SK-N-SH treated with all-trans-retinoic acid at 6 μM for 48 hours (cell line): ENCODE measurements around the gene SLC2A1.

Source experiments
- ATAC-seq: fragments of 200-7000 bp; cut with Tn5 transposase; 3 replicates; pipeline ENCODE4 v1.9.1; 2020; ENCODE audit warnings: mild to moderate bottlenecking, moderate library complexity
- ARNTL ChIP-seq: fragments of 450-650 bp; formaldehyde crosslinking; IDR thresholded peaks from 2 replicates; pipeline ENCODE4 v1.5.0; 2020; ENCODE audit warnings: low read depth, mild to moderate bottlenecking, moderate library complexity, borderline replicate concordance
- BACH2 ChIP-seq: fragments of 250-450 bp; sonication (Bioruptor Pico); IDR thresholded peaks from 2 replicates; pipeline ENCODE4 v1.9.0; 2021; ENCODE audit warnings: mild to moderate bottlenecking, borderline replicate concordance
- CSDC2 ChIP-seq: fragments of 250-450 bp; sonication (Bioruptor Pico); IDR thresholded peaks from 2 replicates; pipeline ENCODE4 v1.5.0; 2020; ENCODE audit warnings: mild to moderate bottlenecking, moderate library complexity
- CSRNP3 ChIP-seq: fragments of 250-450 bp; sonication (Bioruptor Pico); IDR thresholded peaks from 2 replicates; pipeline ENCODE4 v1.5.1; 2021; ENCODE audit warnings: mild to moderate bottlenecking, moderate library complexity
- ESRRG ChIP-seq: fragments of 250-450 bp; sonication (Bioruptor Pico); IDR thresholded peaks from 2 replicates; pipeline ENCODE4 v1.6.1; 2021; ENCODE audit warnings: mild to moderate bottlenecking
- GLIS3 ChIP-seq: fragments of 250-450 bp; sonication (Bioruptor Pico); IDR thresholded peaks from 2 replicates; pipeline ENCODE4 v1.5.0; 2020; ENCODE audit warnings: mild to moderate bottlenecking, moderate library complexity
- ISL1 ChIP-seq: fragments of 250-450 bp; sonication (Bioruptor Pico); IDR thresholded peaks from 2 replicates; pipeline ENCODE4 v2.1.2; 2022; ENCODE audit warnings: mild to moderate bottlenecking, moderate library complexity
- OSR1 ChIP-seq: fragments of 250-450 bp; sonication (Bioruptor Pico); IDR thresholded peaks from 2 replicates; pipeline ENCODE4 v1.8.0; 2022; ENCODE audit warnings: moderate library complexity, mild to moderate bottlenecking, inconsistent platforms
- POU6F1 ChIP-seq: fragments of 250-450 bp; sonication (Bioruptor Pico); IDR thresholded peaks from 2 replicates; pipeline ENCODE4 v1.8.0; 2021; ENCODE audit warnings: low read depth, mild to moderate bottlenecking, moderate library complexity, borderline replicate concordance
- RARB ChIP-seq: fragments of 250-450 bp; sonication (Bioruptor Pico); IDR thresholded peaks from 2 replicates; pipeline ENCODE4 v1.8.0; 2021; ENCODE audit warnings: mild to moderate bottlenecking, moderate library complexity
- SNAI2 ChIP-seq: fragments of 250-450 bp; sonication (Bioruptor Pico); IDR thresholded peaks from 2 replicates; pipeline ENCODE4 v1.5.0; 2020; ENCODE audit warnings: mild to moderate bottlenecking, moderate library complexity
- TCF4 ChIP-seq: fragments of 250-450 bp; sonication (Bioruptor Pico); IDR thresholded peaks from 2 replicates; pipeline ENCODE4 v1.8.0; 2021; ENCODE audit warnings: mild to moderate bottlenecking, moderate library complexity, borderline replicate concordance
- ZC3H10 ChIP-seq: fragments of 250-450 bp; sonication (Bioruptor Pico); IDR thresholded peaks from 2 replicates; pipeline ENCODE4 v1.5.1; 2021; ENCODE audit warnings: mild to moderate bottlenecking, moderate library complexity
- ZFP3 ChIP-seq: fragments of 250-450 bp; sonication (Bioruptor Pico); IDR thresholded peaks from 2 replicates; pipeline ENCODE4 v1.5.0; 2020; ENCODE audit warnings: mild to moderate bottlenecking, moderate library complexity
- ZFP30 ChIP-seq: fragments of 450-650 bp; formaldehyde crosslinking; IDR thresholded peaks from 2 replicates; pipeline ENCODE4 v1.5.0; 2022; ENCODE audit warnings: mild to moderate bottlenecking, moderate library complexity
- ZNF565 ChIP-seq: fragments of 450-650 bp; formaldehyde crosslinking; conservative IDR thresholded peaks from 2 replicates; pipeline ENCODE4 v1.5.0; 2020; ENCODE audit warnings: low read depth, mild to moderate bottlenecking, moderate library complexity
- ZNF70 ChIP-seq: fragments of 450-650 bp; formaldehyde crosslinking; IDR thresholded peaks from 2 replicates; pipeline ENCODE4 v1.5.0; 2020; ENCODE audit warnings: mild to moderate bottlenecking, moderate library complexity
- ZNF8 ChIP-seq: fragments of 450-650 bp; formaldehyde crosslinking; IDR thresholded peaks from 2 replicates; pipeline ENCODE4 v1.5.0; 2020; ENCODE audit warnings: mild to moderate bottlenecking, moderate library complexity
- TF ChIP-seq, protein P1 (sequence below): fragments of 250-450 bp; sonication (Bioruptor Pico); IDR thresholded peaks from 2 replicates; pipeline ENCODE4 v1.5.0; 2020; ENCODE audit warnings: mild to moderate bottlenecking, moderate library complexity
- TF ChIP-seq, protein P2 (sequence below): fragments of 250-450 bp; sonication (Bioruptor Pico); IDR thresholded peaks from 2 replicates; pipeline ENCODE4 v1.5.1; 2020; ENCODE audit warnings: low read depth, mild to moderate bottlenecking, moderate library complexity

Gene SLC2A1

DNA sequence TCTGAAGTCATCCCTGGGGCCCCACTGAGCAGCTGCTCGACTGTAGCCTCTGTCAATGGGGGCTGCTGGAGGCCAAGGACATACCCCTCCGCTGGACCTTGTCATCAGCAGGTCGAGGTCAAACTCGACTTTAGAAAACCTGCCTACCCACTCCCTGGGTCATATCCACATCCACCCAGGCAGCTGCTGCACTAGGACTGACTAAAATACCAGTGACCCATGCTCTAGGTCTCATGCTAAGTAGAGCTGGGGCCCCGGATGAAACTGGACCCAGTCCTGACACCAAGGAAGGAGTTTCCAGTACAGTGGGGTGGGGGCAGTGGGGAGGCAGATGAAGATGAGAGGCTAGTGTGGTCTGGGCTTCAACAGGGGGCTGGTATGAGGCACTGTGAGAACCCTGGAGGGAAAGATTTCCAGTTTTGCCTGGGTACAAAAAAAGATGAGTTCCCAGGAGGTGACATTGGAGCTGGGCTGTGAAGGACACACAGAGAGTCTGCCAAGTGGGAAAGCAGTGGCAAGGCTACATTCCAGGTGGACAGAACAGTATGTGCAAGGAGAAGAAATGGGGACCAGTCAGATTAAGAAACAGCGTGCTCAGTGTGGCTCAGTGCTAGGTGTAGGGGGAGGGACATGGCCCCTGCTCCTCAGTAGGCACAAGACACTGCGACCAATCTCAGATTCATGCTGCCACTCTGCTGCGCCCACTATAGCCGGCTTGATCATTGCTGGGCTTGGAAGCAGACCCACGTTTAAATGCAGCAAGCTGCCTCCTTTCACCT, 12.4 kb downstream of the SLC2A1 start:
- TF ChIP-seq CSRNP3 (CRISPR knock-in tag) (no peak), CSDC2 (no peak)
- no peak for ATAC-seq

- no peak for TF ChIP-seq GLIS3 (CRISPR knock-in tag)
- TF ChIP-seq ZNF8 (CRISPR knock-in tag): no peak
- no peak for TF ChIP-seq POU6F1 (CRISPR knock-in tag)
- no peak for TF ChIP-seq ZC3H10 (CRISPR knock-in tag)
- no peak for TF ChIP-seq SNAI2
- TF ChIP-seq CSRNP3 (CRISPR knock-in tag): no peak
- TF ChIP-seq ZNF565 (CRISPR knock-in tag): no peak
- TF ChIP-seq TCF4: no peak
- no peak for TF ChIP-seq ZNF70 (CRISPR knock-in tag)
- TF ChIP-seq ESRRG (CRISPR knock-in tag): no peak
- no peak for TF ChIP-seq OSR1 (CRISPR knock-in tag)
- TF ChIP-seq ISL1 (CRISPR knock-in tag): no peak
- no peak for TF ChIP-seq ZFP3 (CRISPR knock-in tag)
- TF ChIP-seq, protein P1, sequence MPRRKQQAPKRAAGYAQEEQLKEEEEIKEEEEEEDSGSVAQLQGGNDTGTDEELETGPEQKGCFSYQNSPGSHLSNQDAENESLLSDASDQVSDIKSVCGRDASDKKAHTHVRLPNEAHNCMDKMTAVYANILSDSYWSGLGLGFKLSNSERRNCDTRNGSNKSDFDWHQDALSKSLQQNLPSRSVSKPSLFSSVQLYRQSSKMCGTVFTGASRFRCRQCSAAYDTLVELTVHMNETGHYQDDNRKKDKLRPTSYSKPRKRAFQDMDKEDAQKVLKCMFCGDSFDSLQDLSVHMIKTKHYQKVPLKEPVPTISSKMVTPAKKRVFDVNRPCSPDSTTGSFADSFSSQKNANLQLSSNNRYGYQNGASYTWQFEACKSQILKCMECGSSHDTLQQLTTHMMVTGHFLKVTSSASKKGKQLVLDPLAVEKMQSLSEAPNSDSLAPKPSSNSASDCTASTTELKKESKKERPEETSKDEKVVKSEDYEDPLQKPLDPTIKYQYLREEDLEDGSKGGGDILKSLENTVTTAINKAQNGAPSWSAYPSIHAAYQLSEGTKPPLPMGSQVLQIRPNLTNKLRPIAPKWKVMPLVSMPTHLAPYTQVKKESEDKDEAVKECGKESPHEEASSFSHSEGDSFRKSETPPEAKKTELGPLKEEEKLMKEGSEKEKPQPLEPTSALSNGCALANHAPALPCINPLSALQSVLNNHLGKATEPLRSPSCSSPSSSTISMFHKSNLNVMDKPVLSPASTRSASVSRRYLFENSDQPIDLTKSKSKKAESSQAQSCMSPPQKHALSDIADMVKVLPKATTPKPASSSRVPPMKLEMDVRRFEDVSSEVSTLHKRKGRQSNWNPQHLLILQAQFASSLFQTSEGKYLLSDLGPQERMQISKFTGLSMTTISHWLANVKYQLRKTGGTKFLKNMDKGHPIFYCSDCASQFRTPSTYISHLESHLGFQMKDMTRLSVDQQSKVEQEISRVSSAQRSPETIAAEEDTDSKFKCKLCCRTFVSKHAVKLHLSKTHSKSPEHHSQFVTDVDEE (CRISPR knock-in tag): no peak
- no peak for TF ChIP-seq ARNTL (CRISPR knock-in tag)
- TF ChIP-seq RARB: no peak
- no peak for TF ChIP-seq ZFP30 (CRISPR knock-in tag)
- no peak for TF ChIP-seq BACH2
- no peak for TF ChIP-seq CSDC2
- TF ChIP-seq, protein P2, sequence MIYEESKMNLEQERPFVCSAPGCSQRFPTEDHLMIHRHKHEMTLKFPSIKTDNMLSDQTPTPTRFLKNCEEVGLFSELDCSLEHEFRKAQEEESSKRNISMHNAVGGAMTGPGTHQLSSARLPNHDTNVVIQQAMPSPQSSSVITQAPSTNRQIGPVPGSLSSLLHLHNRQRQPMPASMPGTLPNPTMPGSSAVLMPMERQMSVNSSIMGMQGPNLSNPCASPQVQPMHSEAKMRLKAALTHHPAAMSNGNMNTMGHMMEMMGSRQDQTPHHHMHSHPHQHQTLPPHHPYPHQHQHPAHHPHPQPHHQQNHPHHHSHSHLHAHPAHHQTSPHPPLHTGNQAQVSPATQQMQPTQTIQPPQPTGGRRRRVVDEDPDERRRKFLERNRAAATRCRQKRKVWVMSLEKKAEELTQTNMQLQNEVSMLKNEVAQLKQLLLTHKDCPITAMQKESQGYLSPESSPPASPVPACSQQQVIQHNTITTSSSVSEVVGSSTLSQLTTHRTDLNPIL (CRISPR knock-in tag): no peak
- ATAC-seq: no peak
Measured at GRCh38 chr1:42945164-42945563, 13.5 kb downstream of the SLC2A1 start.

DNA sequence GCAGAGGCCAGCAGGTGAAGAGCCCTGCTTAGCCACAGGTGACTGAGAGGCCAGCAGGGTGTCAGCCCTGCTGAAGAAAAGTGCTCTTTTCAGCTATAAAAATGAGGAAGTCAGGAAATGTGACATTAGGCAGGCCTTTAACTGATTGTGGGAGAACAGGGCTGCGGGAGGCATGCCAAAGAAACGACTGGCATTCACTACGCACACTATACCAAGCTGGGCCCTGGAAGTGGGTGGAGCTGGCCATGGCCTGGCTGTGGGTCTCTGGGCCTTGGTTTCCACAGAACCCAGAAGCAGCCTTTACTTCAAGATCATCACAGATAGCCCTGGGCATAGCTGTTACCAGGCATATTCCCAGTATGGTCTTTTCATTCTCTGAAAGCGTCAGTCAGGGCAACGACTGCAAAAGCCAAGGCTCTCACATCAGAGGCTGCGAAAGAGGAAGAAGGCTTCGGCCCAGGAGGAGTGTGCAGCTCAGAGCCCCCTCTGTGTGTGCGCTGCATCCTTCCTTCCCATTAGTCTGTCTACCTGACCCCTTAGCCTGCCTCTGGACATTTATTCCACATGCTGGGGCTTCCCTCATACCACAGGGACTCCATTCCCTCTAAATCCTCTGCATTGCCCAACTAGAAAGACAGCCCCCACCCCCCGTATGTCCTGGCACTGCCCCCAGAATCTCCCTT, 14.3 kb downstream of the SLC2A1 start:
- ATAC-seq: peak; percentile 46
- 0 out of 2 replicates have a peak, but pooled peaks have one; percentile 6 for TF ChIP-seq ISL1 (CRISPR knock-in tag)
- no peak for TF ChIP-seq GLIS3 (CRISPR knock-in tag)
